HepG2 (cell line): ENCODE data around the gene NEAT1. TPM values are rescaled to one million over a fixed set of nuclear protein-coding genes. Genes with fewer than 3 reads are reported as not detected.

Experiments used
- AHR ChIP-seq: IDR thresholded peaks from 2 replicates; pipeline ENCODE4 v1.6.1; 2018; ENCODE audit warnings: missing genetic modification reagents, missing compliant biosample characterization
- CBX2 ChIP-seq, 2 experiments: fragments of 200-600 bp in 1 of 2; sonication (generic); formaldehyde crosslinking in 1 of 2; IDR thresholded peaks; 2 replicates each; pipeline versions ENCODE4 v1.7.0 to v1.8.1; 2018 to 2022; ENCODE audit warnings: low read depth in 2 of 2, low read length in 1 of 2, mild to moderate bottlenecking in 1 of 2, missing genetic modification reagents in 1 of 2
- CTCF ChIP-seq: sonication (generic); formaldehyde crosslinking; IDR thresholded peaks from 2 replicates; pipeline ENCODE4 v1.5.0; 2020; ENCODE audit warnings: mild to moderate bottlenecking, missing genetic modification reagents, moderate library complexity
- ETS1 ChIP-seq: sonication (generic); formaldehyde crosslinking; IDR thresholded peaks from 2 replicates; pipeline ENCODE4 v1.4.0; 2020; ENCODE audit warnings: missing genetic modification reagents
- FOXP1 ChIP-seq, 2 experiments: fragments of 450-650 bp in 1 of 2; IDR thresholded peaks; 2 replicates each; pipeline ENCODE4 v1.6.1; 2017 to 2018; ENCODE audit warnings: antibody characterized with exemption in 1 of 2
- FOXP4 ChIP-seq: sonication (generic); formaldehyde crosslinking; IDR thresholded peaks from 2 replicates; pipeline ENCODE4 v1.4.0; 2020; ENCODE audit warnings: missing genetic modification reagents
- HOXA5 ChIP-seq: sonication (generic); formaldehyde crosslinking; IDR thresholded peaks from 2 replicates; pipeline ENCODE4 v1.4.0; 2020; ENCODE audit warnings: missing genetic modification reagents
- ISL2 ChIP-seq: sonication (generic); formaldehyde crosslinking; IDR thresholded peaks from 2 replicates; pipeline ENCODE4 v1.5.0; 2020; ENCODE audit warnings: missing genetic modification reagents
- JARID2 ChIP-seq: sonication (generic); formaldehyde crosslinking; IDR thresholded peaks from 2 replicates; pipeline ENCODE4 v1.8.1; 2023; ENCODE audit warnings: missing genetic modification reagents, inconsistent platforms; ENCODE audit not compliant: insufficient replicate concordance
- LBX2 ChIP-seq: sonication (generic); formaldehyde crosslinking; IDR thresholded peaks from 2 replicates; pipeline ENCODE4 v1.5.0; 2020; ENCODE audit warnings: missing genetic modification reagents, mild to moderate bottlenecking, borderline replicate concordance
- RFX5 ChIP-seq: IDR thresholded peaks from 2 replicates; pipeline ENCODE4 v1.6.1; 2011; ENCODE audit warnings: low read depth, low read length, improper control_type of control experiment
- SIN3A ChIP-seq: IDR thresholded peaks from 2 replicates; pipeline ENCODE4 v1.6.1; 2011; ENCODE audit warnings: low read depth, mild to moderate bottlenecking, control low read depth, low read length, borderline replicate concordance
- SOX13 ChIP-seq, 3 experiments: fragments of 450-650 bp in 1 of 3; sonication (generic) in 1 of 3; formaldehyde crosslinking in 1 of 3; IDR thresholded peaks in 2 of 3; conservative IDR thresholded peaks in 1 of 3; 2 replicates each; pipeline versions ENCODE4 v1.5.0 to v1.6.1; 2016 to 2020; ENCODE audit warnings: antibody characterized with exemption in 1 of 3, mild to moderate bottlenecking in 1 of 3, missing compliant biosample characterization in 1 of 3, missing genetic modification reagents in 1 of 3, moderate library complexity in 1 of 3
- SP5 ChIP-seq: IDR thresholded peaks from 2 replicates; pipeline ENCODE4 v1.6.1; 2016; ENCODE audit warnings: low read depth, borderline replicate concordance
- ZC3H13 ChIP-seq: sonication (generic); formaldehyde crosslinking; IDR thresholded peaks from 2 replicates; pipeline ENCODE4 v1.8.1; 2023; ENCODE audit warnings: mild to moderate bottlenecking, missing genetic modification reagents, moderate library complexity
- ZFP37 ChIP-seq: sonication (generic); formaldehyde crosslinking; IDR thresholded peaks from 2 replicates; pipeline ENCODE4 v1.4.0; 2020; ENCODE audit warnings: missing genetic modification reagents, borderline replicate concordance
- ZGPAT ChIP-seq: IDR thresholded peaks from 2 replicates; pipeline ENCODE4 v1.6.1; 2016; ENCODE audit warnings: mild to moderate bottlenecking
- ZNF235 ChIP-seq: sonication (generic); formaldehyde crosslinking; IDR thresholded peaks from 2 replicates; pipeline ENCODE4 v1.8.1; 2023; ENCODE audit warnings: mild to moderate bottlenecking, missing genetic modification reagents, borderline replicate concordance
- ZNF367 ChIP-seq: sonication (generic); formaldehyde crosslinking; IDR thresholded peaks from 2 replicates; pipeline ENCODE4 v1.4.0; 2020; ENCODE audit warnings: missing genetic modification reagents, borderline replicate concordance
- ZNF543 ChIP-seq: sonication (generic); formaldehyde crosslinking; IDR thresholded peaks from 2 replicates; pipeline ENCODE4 v1.4.0; 2020; ENCODE audit warnings: mild to moderate bottlenecking, missing genetic modification reagents
- polyA plus RNA-seq, 8 experiments: library from polyadenylated mRNA; depleted of rRNA in 3 of 8; stranded (reverse) in 7 of 8; unstranded in 1 of 8; fragments of >200 nt; fragmentation: Illumina TruSeq in 4 of 8; extraction: Trizol in 4 of 8; gene quantifications; 2 replicates each; pipeline versions ENCODE4 v1.2.1 to v1.2.3, GENCODE V29; 2011 to 2016; ENCODE audit warnings: low read depth in 4 of 8, missing spikeins in 1 of 8, mixed read lengths in 1 of 8; ENCODE audit not compliant: insufficient read depth in 1 of 8
- total RNA-seq, 5 experiments: library from RNA; depleted of rRNA; stranded (reverse); fragments of >200 nt; fragmentation: Illumina TruSeq; extraction: Trizol; gene quantifications; 2 replicates each; pipeline ENCODE4 v1.2.3, GENCODE V29; 2016; ENCODE audit warnings: low read depth in 1 of 5

NEAT1 gene
- total and polyA plus RNA-seq, 2 of the 13 experiments (the other 11 are each of a cell fraction or from before 2014, with no cell fraction given), result 20.5 to 41.2 TPM

GRCh38 chr11:65422633-65423515 lies at the start of gene NEAT1 (continued):
- TF ChIP-seq CTCF (no peak; the same call in 1 of the 2 replicates), ZGPAT (peak; percentile 31; the same call in 1 of the 2 replicates), ZNF235 (CRISPR knock-in tag) (peak; percentile 87; the same call in 1 of the 2 replicates), AHR (peak; percentile 87; the same call in 1 of the 2 replicates), LBX2 (CRISPR knock-in tag) (no peak; the same call in 1 of the 2 replicates), CBX2 (IDR thresholded peaks at IDR 0.05; ENCODE audit: low read depth, low read length) (peak; percentile 72; the same call in 1 of the 2 replicates), CBX2 (CRISPR knock-in tag; IDR thresholded peaks at IDR 0.05; ENCODE audit: low read depth) (no peak), RFX5 (peak; percentile 70), ZC3H13 (CRISPR knock-in tag) (peak; percentile 48), HOXA5 (CRISPR knock-in tag) (peak; percentile 97), ZNF543 (CRISPR knock-in tag) (peak; percentile 42; the same call in 1 of the 2 replicates), ETS1 (CRISPR knock-in tag) (peak; percentile 94), FOXP4 (CRISPR knock-in tag) (peak; percentile 51; the same call in 1 of the 2 replicates), SIN3A (peak; percentile 98), ISL2 (CRISPR knock-in tag) (peak; percentile 41; the same call in 1 of the 2 replicates), FOXP1 (IDR thresholded peaks at IDR 0.05) (0 out of 2 replicates have a peak, but pooled peaks have one; percentile 31), FOXP1 (CRISPR knock-in tag; IDR thresholded peaks at IDR 0.05) (peak; percentile 48), ZFP37 (CRISPR knock-in tag) (peak; percentile 90; the same call in 1 of the 2 replicates), SOX13 (IDR thresholded peaks at IDR 0.05) (peak; percentile 86), SOX13 (CRISPR knock-in tag; conservative IDR thresholded peaks at IDR 0.05 in 1 of 2, IDR thresholded peaks at IDR 0.05 in 1 of 2) (peak in 1 of 2 experiments; percentile 100; a peak in 2 of 4 replicates), SP5 (CRISPR knock-in tag) (0 out of 2 replicates have a peak, but pooled peaks have one; percentile 37), JARID2 (CRISPR knock-in tag) (peak; percentile 37), ZNF367 (CRISPR knock-in tag) (peak; percentile 28; the same call in 1 of the 2 replicates)
